T-helper 2 cell treated with Interferon-gamma antibody and Interleukin-4, amounts not matched to agents 5 μg/mL and 100 μg/mL, for 36 hours (primary cell): ENCODE data around the gene KRT17.

Source experiments
- DNase-seq: peaks from one replicate; pipeline ENCODE4 v3.0.0; 2021; ENCODE audit warnings: low spot score
- H3K27ac Mint-ChIP-seq: one replicate; pipeline ENCODE4 v1.8.0; 2021; ENCODE audit warnings: mild to moderate bottlenecking, mixed read lengths
- H3K27me3 Mint-ChIP-seq: one replicate; pipeline ENCODE4 v1.8.0; 2021; ENCODE audit warnings: low read depth, mixed read lengths
- H3K36me3 Mint-ChIP-seq: one replicate; pipeline ENCODE4 v1.8.0; 2021; ENCODE audit warnings: low read depth, mixed read lengths
- H3K4me1 Mint-ChIP-seq: one replicate; pipeline ENCODE4 v1.8.0; 2021; ENCODE audit warnings: low read depth, mixed read lengths
- H3K4me3 Mint-ChIP-seq: one replicate; pipeline ENCODE4 v1.8.0; 2022; ENCODE audit warnings: mild to moderate bottlenecking, moderate library complexity, mixed read lengths
- H3K9me3 Mint-ChIP-seq: one replicate; pipeline ENCODE4 v1.8.0; 2021; ENCODE audit warnings: mixed read lengths

The KRT17 gene

GRCh38 chr17:41657936-41658335 lies 33.6 kb upstream of the KRT17 start:
- no peaks in the 10 kb centered on the region for H3K9me3 Mint-ChIP-seq
- no peaks in the 10 kb centered on the region for H3K36me3 Mint-ChIP-seq
- H3K4me3 Mint-ChIP-seq: no peak overlapping the region
- H3K4me1 Mint-ChIP-seq: no peaks in the 10 kb centered on the region
- no peak overlapping the region for H3K27ac Mint-ChIP-seq
- DNase-seq: no peak
- no peaks in the 10 kb centered on the region for H3K27me3 Mint-ChIP-seq

GRCh38 chr17:41657176-41657754 lies 32.9 kb upstream of the KRT17 start:
- no peak overlapping the region for H3K27ac Mint-ChIP-seq

GRCh38 chr17:41656249-41657023 lies 32.1 kb upstream of the KRT17 start:
- Mint-ChIP-seq H3K27ac (no peak overlapping the region), H3K27me3 (no peaks in the 10 kb centered on the region), H3K4me1 (no peaks in the 10 kb centered on the region), H3K4me3 (no peak overlapping the region), H3K9me3 (no peaks in the 10 kb centered on the region), H3K36me3 (no peaks in the 10 kb centered on the region)
- DNase-seq: no peak

More at GRCh38 chr17:41657176-41657754, 32.9 kb upstream of the KRT17 start:
- no peak overlapping the region for H3K4me3 Mint-ChIP-seq
- no peaks in the 10 kb centered on the region for H3K9me3 Mint-ChIP-seq
- no peaks in the 10 kb centered on the region for H3K36me3 Mint-ChIP-seq
- H3K27me3 Mint-ChIP-seq: no peaks in the 10 kb centered on the region
- no peak for DNase-seq
- H3K4me1 Mint-ChIP-seq: no peaks in the 10 kb centered on the region

- Mint-ChIP-seq H3K27me3 (no peaks in the 10 kb centered on the region), H3K4me3 (no peak overlapping the region), H3K9me3 (no peaks in the 10 kb centered on the region), H3K27ac (no peak overlapping the region), H3K4me1 (no peaks in the 10 kb centered on the region), H3K36me3 (no peaks in the 10 kb centered on the region)
- DNase-seq: no peak
Observed at GRCh38 chr17:41655611-41656111, 31.3 kb upstream of the KRT17 start.

- DNase-seq: no peak
- Mint-ChIP-seq H3K36me3 (no peaks in the 10 kb centered on the region), H3K4me3 (no peak overlapping the region), H3K27me3 (no peaks in the 10 kb centered on the region), H3K9me3 (no peaks in the 10 kb centered on the region), H3K4me1 (no peaks in the 10 kb centered on the region), H3K27ac (no peak overlapping the region)
Observed at GRCh38 chr17:41654678-41655607, 30.6 kb upstream of the KRT17 start.

- Mint-ChIP-seq H3K9me3 (no peaks in the 10 kb centered on the region), H3K4me1 (no peaks in the 10 kb centered on the region), H3K36me3 (no peaks in the 10 kb centered on the region), H3K4me3 (no peak overlapping the region), H3K27me3 (no peaks in the 10 kb centered on the region), H3K27ac (no peak overlapping the region)
- no peak for DNase-seq
Observed at GRCh38 chr17:41653892-41654677, 29.7 kb upstream of the KRT17 start.

GRCh38 chr17:41653421-41653820 lies 29.0 kb upstream of the KRT17 start:
- no peaks in the 10 kb centered on the region for H3K9me3 Mint-ChIP-seq
- H3K4me3 Mint-ChIP-seq: no peak overlapping the region
- no peaks in the 10 kb centered on the region for H3K27me3 Mint-ChIP-seq
- no peak overlapping the region for H3K27ac Mint-ChIP-seq
- peaks cover 2% of the 10 kb centered on the region for H3K4me1 Mint-ChIP-seq
- H3K36me3 Mint-ChIP-seq: no peaks in the 10 kb centered on the region
- DNase-seq: no peak

GRCh38 chr17:41652461-41652970 lies 28.1 kb upstream of the KRT17 start:
- DNase-seq: no peak
- no peak overlapping the region for H3K4me3 Mint-ChIP-seq
- no peak overlapping the region for H3K27ac Mint-ChIP-seq
- H3K9me3 Mint-ChIP-seq: no peaks in the 10 kb centered on the region
- H3K4me1 Mint-ChIP-seq: peaks cover 5% of the 10 kb centered on the region
- no peaks in the 10 kb centered on the region for H3K27me3 Mint-ChIP-seq
- H3K36me3 Mint-ChIP-seq: no peaks in the 10 kb centered on the region

GRCh38 chr17:41651625-41652460 lies 27.5 kb upstream of the KRT17 start:
- Mint-ChIP-seq H3K27me3 (no peaks in the 10 kb centered on the region), H3K36me3 (no peaks in the 10 kb centered on the region), H3K4me3 (no peak overlapping the region), H3K4me1 (peaks cover 5% of the 10 kb centered on the region), H3K9me3 (no peaks in the 10 kb centered on the region), H3K27ac (no peak overlapping the region)
- no peak for DNase-seq

- H3K27me3 Mint-ChIP-seq: no peaks in the 10 kb centered on the region
- DNase-seq: no peak
- H3K36me3 Mint-ChIP-seq: no peaks in the 10 kb centered on the region
- H3K4me3 Mint-ChIP-seq: no peak overlapping the region
- no peak overlapping the region for H3K27ac Mint-ChIP-seq
- H3K9me3 Mint-ChIP-seq: no peaks in the 10 kb centered on the region
- H3K4me1 Mint-ChIP-seq: peaks cover 5% of the 10 kb centered on the region
Observed at GRCh38 chr17:41650794-41651624, 26.6 kb upstream of the KRT17 start.

GRCh38 chr17:41649923-41650519 lies 25.6 kb upstream of the KRT17 start:
- Mint-ChIP-seq H3K4me3 (no peak overlapping the region), H3K4me1 (peaks cover 5% of the 10 kb centered on the region), H3K9me3 (no peaks in the 10 kb centered on the region), H3K27me3 (peaks cover 4% of the 10 kb centered on the region), H3K27ac (no peak overlapping the region), H3K36me3 (no peaks in the 10 kb centered on the region)
- no peak for DNase-seq
